Neural cell (in vitro differentiated cells): Measurements from ENCODE around the gene ZFPM1. TPM values are rescaled to one million over a fixed set of nuclear protein-coding genes. Genes with fewer than 3 reads are reported as not detected.

Experiments
- H2AFZ ChIP-seq: fragments of 200-600, 300-800 bp; sonication (generic), shearing (Covaris generic); 2 replicates; pipeline ENCODE4 v1.6.0; 2014; ENCODE audit warnings: low read depth, mild to moderate bottlenecking, antibody characterized with exemption, low read length, moderate library complexity
- H3F3A ChIP-seq: fragments of 200-600 bp; shearing (Covaris generic); 2 replicates; pipeline ENCODE4 v1.6.1; 2016; ENCODE audit warnings: mild to moderate bottlenecking, moderate library complexity, mixed read lengths, antibody characterized with exemption, low read length; ENCODE audit not compliant: insufficient read depth, poor library complexity, severe bottlenecking
- H3K27ac ChIP-seq: fragments of 200-600, 300-800 bp; sonication (generic), shearing (Covaris generic); 2 replicates; pipeline ENCODE4 v1.5.1; 2014; ENCODE audit warnings: mild to moderate bottlenecking, low read length, moderate library complexity
- H3K27me3 ChIP-seq: fragments of 300-800, 200-600 bp; sonication (generic), shearing (Covaris generic); 2 replicates; pipeline ENCODE4 v1.6.0; 2014; ENCODE audit warnings: mild to moderate bottlenecking, low read depth, low read length, moderate library complexity; ENCODE audit not compliant: insufficient read depth
- H3K36me3 ChIP-seq: fragments of 300-800, 200-600 bp; sonication (generic), shearing (Covaris generic); 2 replicates; pipeline ENCODE4 v1.5.1; 2014; ENCODE audit warnings: mild to moderate bottlenecking, antibody characterized with exemption, low read length, moderate library complexity; ENCODE audit not compliant: insufficient read depth
- H3K4me2 ChIP-seq: fragments of 300-800, 200-600 bp; sonication (generic), shearing (Covaris generic); 2 replicates; pipeline ENCODE4 v1.6.0; 2014; ENCODE audit warnings: mild to moderate bottlenecking, low read length
- H3K4me3 ChIP-seq: fragments of 300-800, 200-600 bp; sonication (generic), shearing (Covaris generic); 2 replicates; pipeline ENCODE4 v1.5.1; 2014; ENCODE audit warnings: mild to moderate bottlenecking, low read length, moderate library complexity
- H3K79me2 ChIP-seq: fragments of 200-600 bp; shearing (Covaris generic); replicated peaks from 2 replicates; pipeline ENCODE4 v1.6.0; 2014; ENCODE audit warnings: mild to moderate bottlenecking, low read length, moderate library complexity; ENCODE audit not compliant: insufficient read depth
- H3K9ac ChIP-seq: fragments of 300-800, 200-600 bp; sonication (generic), shearing (Covaris generic); 2 replicates; pipeline ENCODE4 v1.6.1; 2016; ENCODE audit warnings: mild to moderate bottlenecking, low read length, mixed read lengths
- H3K9me2 ChIP-seq: fragments of 200-600 bp; shearing (Covaris generic); 2 replicates; pipeline ENCODE4 v1.6.1; 2016; ENCODE audit warnings: mild to moderate bottlenecking, low read length, mixed read lengths; ENCODE audit not compliant: insufficient read depth
- H3K9me3 ChIP-seq: fragments of 200-600, 300-800 bp; sonication (generic), shearing (Covaris generic); 2 replicates; pipeline ENCODE4 v1.6.1; 2016; ENCODE audit warnings: mild to moderate bottlenecking, mixed run types, low read length, moderate library complexity, mixed read lengths
- H4K20me1 ChIP-seq: fragments of 200-600 bp; shearing (Covaris generic); 2 replicates; pipeline ENCODE4 v1.6.1; 2016; ENCODE audit warnings: mild to moderate bottlenecking, mixed run types; ENCODE audit not compliant: insufficient read depth
- CTCF ChIP-seq: fragments of 450-650 bp; IDR thresholded peaks from 2 replicates; pipeline ENCODE4 v1.5.1; 2014; ENCODE audit warnings: antibody characterized with exemption, mild to moderate bottlenecking, moderate library complexity; ENCODE audit not compliant: poor library complexity, severe bottlenecking
- EP300 ChIP-seq: fragments of 450-650 bp; conservative IDR thresholded peaks from 2 replicates; pipeline ENCODE4 v1.6.1; 2014; ENCODE audit warnings: antibody characterized with exemption, mild to moderate bottlenecking, moderate library complexity; ENCODE audit not compliant: poor library complexity, severe bottlenecking
- EZH2 ChIP-seq: fragments of 200-600, 300-800 bp; shearing (Covaris generic), sonication (generic); IDR thresholded peaks from 2 replicates; pipeline ENCODE4 v1.6.1; 2014; ENCODE audit warnings: antibody characterized with exemption, low read length, borderline replicate concordance, mild to moderate bottlenecking; ENCODE audit not compliant: insufficient read depth, poor library complexity, severe bottlenecking
- MXI1 ChIP-seq: fragments of 450-650 bp; conservative IDR thresholded peaks from 2 replicates; pipeline ENCODE4 v1.6.1; 2014; ENCODE audit warnings: antibody characterized with exemption, mild to moderate bottlenecking; ENCODE audit not compliant: poor library complexity, severe bottlenecking
- POLR2AphosphoS5 ChIP-seq: IDR thresholded peaks from 2 replicates; pipeline ENCODE4 v1.6.1; 2012
- RAD21 ChIP-seq: fragments of 450-650 bp; conservative IDR thresholded peaks from 2 replicates; pipeline ENCODE4 v1.6.1; 2014; ENCODE audit warnings: antibody characterized with exemption, mild to moderate bottlenecking, moderate library complexity
- REST ChIP-seq: IDR thresholded peaks from 2 replicates; pipeline ENCODE4 v1.6.1; 2012; ENCODE audit warnings: borderline replicate concordance
- SMC3 ChIP-seq: fragments of 450-650 bp; conservative IDR thresholded peaks from 2 replicates; pipeline ENCODE4 v1.6.1; 2014; ENCODE audit warnings: antibody characterized with exemption, mild to moderate bottlenecking, moderate library complexity; ENCODE audit not compliant: poor library complexity
- TAF1 ChIP-seq: IDR thresholded peaks from 2 replicates; pipeline ENCODE4 v1.6.1; 2012; ENCODE audit warnings: low read depth
- polyA plus RNA-seq: library from polyadenylated mRNA; depleted of rRNA; stranded (reverse); fragments of >200 nt; gene quantifications from 2 replicates; pipeline ENCODE4 v1.2.3, GENCODE V29; 2014

ZFPM1 gene
- polyA plus RNA-seq, 1 donor from 2014 or later: 0.41 TPM

DNA sequence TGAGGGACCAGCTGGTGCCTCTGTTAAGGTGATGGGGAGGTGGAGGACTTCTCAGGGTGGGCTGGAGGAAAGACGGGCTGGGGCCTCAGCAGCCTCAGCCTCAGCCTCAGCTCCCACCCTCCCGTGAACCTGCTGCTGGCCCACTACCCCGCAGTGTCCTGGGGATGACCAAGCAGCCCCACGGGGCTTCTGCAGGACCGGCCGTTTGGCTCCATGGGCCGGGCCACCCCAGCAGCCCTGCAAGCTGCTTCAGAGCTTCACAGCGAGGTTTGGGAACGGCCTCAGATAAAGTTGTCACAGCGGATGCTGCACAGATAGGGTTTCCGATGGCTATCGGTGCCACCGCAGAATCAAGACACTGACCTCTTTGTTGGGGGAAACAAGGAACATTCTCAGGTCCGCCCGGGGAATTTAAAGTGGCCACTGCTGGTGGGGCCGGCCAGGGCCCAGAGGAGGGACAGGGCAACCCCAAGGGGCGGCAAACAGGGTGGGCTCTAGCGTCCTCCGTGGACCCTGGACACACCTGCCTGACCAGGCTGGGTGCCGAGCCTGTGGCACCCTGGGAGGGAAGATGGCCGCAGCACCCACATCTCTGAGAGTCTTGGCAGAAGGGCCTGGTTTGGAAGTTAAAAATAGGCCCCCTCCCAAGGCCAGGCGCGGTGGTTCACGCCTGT, 69.3 kb downstream of the ZFPM1 start:
- Histone ChIP-seq H3K4me3 (no peak overlapping the region), H4K20me1 (no peaks in the 10 kb centered on the region), H3K9me3 (no peaks in the 10 kb centered on the region), H3K9ac (no peak overlapping the region), H3K27me3 (no peaks in the 10 kb centered on the region), H3F3A (no peaks in the 10 kb centered on the region), H2AFZ (no peak overlapping the region), H3K27ac (no peak overlapping the region), H3K36me3 (no peaks in the 10 kb centered on the region), H3K79me2 (no peaks in the 10 kb centered on the region), H3K9me2 (no peaks in the 10 kb centered on the region), H3K4me2 (no peak overlapping the region)
- TF ChIP-seq RAD21 (no peak), SMC3 (no peak), MXI1 (no peak), CTCF (no peak), EP300 (no peak), POLR2AphosphoS5 (no peak), EZH2 (no peak), TAF1 (no peak), REST (no peak)

GRCh38 chr16:88523309-88524161, 70.5 kb downstream of the ZFPM1 start:
- H3K4me2 ChIP-seq: no peak overlapping the region
- no peaks in the 10 kb centered on the region for H3K36me3 ChIP-seq
- H3K79me2 ChIP-seq: no peaks in the 10 kb centered on the region
- H2AFZ ChIP-seq: no peak overlapping the region
- no peak overlapping the region for H3K27ac ChIP-seq
- no peaks in the 10 kb centered on the region for H3K27me3 ChIP-seq
- TF ChIP-seq SMC3 (no peak), REST (no peak), CTCF (no peak), POLR2AphosphoS5 (no peak), MXI1 (no peak), EP300 (no peak), RAD21 (no peak)
- no peak overlapping the region for H3K9ac ChIP-seq
- H3K4me3 ChIP-seq: no peak overlapping the region
- H3K9me2 ChIP-seq: no peaks in the 10 kb centered on the region
- no peaks in the 10 kb centered on the region for H4K20me1 ChIP-seq
- no peaks in the 10 kb centered on the region for H3F3A ChIP-seq
- H3K9me3 ChIP-seq: no peaks in the 10 kb centered on the region
